Stimulated activated CD8-positive, alpha-beta memory T cell treated with anti-CD3 and anti-CD28 coated beads, Interleukin-12 subunit alpha, Interleukin-12 subunit beta, amount 100 ng/mL, for 24 hours (primary cell): ENCODE results near the gene CACNA1D.
A peak's percentile ranks its signal among the peaks of the same experiment; 100 is the strongest.

Experiments used
- DNase-seq: peaks from one replicate; pipeline ENCODE4 v3.0.0-alpha.2; 2020; ENCODE audit errors: extremely low read depth

The CACNA1D gene

DNA sequence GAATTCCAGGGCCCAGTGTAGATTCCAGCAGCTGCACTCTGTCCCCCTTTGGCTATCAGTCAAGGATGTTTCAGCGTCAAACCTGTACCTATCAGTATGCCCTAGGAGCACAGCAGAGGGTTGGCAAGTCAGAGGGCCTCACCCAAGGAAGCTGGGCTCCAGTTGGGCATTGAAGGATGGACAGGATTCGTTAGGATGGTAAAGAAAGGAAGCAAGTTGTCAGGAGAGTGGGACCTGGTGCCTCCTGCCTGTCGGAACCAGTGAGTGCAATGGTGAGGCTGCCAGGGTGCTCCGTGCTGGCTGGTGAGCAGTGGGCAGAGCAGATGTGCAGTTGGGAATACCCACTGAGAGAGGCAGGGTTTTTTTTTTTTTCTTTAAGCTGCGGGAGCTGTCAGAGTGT is 194.6 kb downstream of the CACNA1D start:
- DNase-seq, result no peak

DNA sequence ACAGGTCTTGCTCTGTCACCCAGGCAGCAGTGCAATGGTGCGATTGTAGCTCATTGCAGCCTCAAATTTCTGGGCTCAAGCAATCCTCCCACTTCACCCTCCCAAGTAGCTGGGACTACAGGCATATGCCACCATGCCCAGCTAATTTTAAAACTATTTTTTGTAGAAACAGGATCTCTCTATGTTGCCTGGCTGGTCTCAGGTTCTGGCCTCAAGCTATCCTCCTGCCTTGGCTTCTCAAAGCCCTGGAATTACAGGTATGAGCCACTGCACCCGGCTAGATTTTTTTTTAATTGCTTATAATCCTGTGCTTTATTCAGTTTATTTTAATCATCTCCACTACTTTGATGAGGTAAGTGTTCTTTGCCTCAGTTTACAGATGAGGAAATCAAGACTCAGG is 195.3 kb downstream of the CACNA1D start:
- DNase-seq, result no peak

DNA sequence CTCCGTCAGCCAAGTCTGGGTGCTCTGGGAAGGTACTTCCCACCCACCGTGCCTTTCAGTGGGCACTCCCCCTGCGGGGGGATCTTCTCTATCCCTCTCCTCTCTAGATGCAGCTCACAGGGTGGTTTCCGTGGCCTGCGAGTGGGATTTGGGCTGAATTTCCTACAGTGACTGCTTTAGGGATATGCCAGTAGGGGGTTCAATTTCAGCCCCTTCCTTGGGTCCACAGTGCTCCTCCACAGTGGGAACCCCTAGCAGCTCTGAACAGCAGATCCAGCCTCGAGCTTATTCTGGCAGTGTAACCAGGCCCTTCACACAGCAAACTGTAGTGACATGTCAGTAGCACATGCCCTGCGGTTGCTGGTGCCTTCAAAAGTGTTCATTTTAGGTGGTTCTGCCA is 196.1 kb downstream of the CACNA1D start:
- DNase-seq, result no peak

DNA sequence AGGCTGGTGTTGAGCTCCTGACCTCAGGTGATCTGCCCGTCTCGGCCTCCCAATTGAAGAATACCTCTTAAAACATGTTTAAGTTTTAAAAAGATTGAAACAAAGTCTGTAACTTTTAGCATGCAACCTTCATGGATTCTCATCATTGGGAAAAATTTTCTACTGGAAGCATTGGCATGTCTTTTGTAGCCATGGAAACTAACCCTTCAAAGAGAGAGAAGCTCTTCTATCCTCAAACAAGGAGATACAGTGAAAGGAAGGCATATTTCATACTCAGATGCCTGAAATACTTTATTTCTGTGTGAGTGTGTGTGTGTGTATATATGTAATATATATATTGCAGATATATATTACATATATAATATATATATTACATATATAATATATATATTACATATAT is 196.9 kb downstream of the CACNA1D start:
- DNase-seq, result no peak

DNA sequence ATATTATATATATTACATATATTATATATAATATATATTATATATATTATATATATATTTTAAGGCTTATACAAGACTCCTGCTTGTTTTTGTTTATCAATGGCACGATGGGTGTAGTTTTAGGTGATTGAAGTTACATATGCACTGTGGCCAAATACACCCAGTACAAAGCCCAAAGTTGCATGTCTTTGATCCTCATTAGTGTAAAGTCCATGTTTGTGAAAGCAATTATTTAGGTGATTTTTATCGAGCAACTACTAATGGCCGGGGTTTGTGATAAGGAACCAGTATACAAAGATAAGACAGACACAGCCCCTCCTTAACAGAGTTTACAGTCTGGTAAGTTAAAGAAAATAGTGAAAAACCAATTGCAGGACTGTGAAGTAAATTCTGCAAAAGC is 197.5 kb downstream of the CACNA1D start:
- no peak for DNase-seq

DNA sequence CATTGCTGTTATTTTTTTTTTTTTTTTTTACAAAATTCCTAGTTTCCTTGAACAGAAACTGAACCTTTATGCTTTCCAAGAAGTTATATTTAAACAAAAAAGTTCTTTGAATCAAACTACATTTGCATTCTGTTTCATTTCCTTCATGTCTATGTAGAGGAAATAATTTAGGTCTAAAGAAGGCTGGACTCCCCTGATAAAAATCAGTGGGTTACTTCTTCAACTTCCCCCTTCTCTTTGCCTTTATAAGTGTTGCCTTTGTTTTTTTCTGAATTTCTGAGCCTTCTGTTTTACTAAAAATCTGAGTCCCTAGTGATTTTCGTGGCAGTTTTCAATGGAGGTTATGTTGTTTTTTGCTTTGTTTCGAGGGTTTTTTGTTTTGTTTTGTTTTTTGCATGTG is 199.0 kb downstream of the CACNA1D start:
- no peak for DNase-seq

DNA sequence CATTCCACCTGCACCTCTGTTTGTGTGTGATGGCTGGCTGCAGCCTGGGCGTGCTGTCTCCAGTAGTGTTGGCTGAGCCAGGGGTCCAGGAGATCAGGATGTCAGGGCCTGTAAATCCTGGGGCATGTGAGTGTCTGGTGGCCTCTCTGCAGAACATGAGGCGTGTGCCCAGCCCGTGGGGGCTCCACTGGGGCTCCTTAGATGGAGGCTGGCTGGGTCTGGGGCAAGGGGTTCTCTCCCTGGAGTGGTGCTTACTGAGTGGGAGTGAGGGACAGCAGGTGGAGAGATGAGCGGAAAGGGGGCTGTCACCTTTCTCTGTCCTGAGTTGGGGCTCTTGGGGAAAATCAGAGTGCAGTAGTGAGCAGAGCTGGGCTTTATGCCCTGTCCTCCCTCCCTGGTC is 199.6 kb downstream of the CACNA1D start:
- no peak for DNase-seq

DNA sequence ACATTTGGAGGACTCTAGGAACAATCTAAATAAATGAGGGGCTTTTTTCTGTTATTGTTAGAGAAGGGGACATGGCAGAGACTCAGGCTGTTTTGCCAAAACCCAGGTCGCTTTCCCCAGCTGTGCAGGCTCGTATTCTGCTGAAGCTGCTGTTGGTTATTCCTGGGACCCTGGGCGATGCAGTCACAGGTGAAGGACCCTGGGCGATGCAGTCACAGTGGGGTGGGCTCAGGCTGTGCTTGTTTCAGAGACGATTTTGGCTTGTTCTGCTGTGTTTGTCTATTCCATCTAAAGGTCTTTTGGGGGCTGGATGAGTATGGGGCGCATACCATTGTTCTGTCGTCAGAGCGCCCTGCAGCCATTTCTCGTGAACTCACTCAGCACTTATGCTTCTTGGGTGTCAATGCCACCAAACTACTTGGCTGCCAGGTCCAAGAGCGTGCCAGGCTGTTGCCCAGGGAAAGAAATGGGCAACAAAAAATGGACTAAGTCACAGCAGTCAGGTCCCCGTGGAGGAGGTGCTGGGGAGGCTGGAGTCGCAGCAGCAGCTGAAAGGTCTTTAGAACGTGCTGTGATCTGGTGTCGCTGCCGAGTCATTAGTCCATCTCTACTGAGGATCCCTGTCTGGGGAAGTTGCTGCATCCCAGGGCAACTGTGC is 200.4 kb downstream of the CACNA1D start:
- no peak for DNase-seq

DNA sequence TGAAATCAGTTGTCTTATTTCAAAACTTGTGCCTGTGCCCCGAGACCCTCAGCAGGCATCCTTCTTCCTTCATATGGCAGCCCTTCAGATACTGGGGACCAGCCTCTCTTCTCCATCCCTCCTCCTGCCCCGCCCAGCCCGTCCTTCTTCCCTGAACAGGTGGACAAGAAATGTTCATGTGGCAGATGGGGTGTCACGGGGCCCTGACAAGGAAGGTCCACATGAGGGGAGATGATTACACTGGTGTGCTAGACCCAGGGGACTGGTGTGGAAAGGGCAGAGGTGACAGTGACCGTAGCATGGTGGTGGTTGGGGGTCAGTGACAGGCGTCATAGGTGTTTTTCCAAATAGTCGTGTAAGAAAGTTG is 200.9 kb downstream of the CACNA1D start:
- no peak for DNase-seq

DNA sequence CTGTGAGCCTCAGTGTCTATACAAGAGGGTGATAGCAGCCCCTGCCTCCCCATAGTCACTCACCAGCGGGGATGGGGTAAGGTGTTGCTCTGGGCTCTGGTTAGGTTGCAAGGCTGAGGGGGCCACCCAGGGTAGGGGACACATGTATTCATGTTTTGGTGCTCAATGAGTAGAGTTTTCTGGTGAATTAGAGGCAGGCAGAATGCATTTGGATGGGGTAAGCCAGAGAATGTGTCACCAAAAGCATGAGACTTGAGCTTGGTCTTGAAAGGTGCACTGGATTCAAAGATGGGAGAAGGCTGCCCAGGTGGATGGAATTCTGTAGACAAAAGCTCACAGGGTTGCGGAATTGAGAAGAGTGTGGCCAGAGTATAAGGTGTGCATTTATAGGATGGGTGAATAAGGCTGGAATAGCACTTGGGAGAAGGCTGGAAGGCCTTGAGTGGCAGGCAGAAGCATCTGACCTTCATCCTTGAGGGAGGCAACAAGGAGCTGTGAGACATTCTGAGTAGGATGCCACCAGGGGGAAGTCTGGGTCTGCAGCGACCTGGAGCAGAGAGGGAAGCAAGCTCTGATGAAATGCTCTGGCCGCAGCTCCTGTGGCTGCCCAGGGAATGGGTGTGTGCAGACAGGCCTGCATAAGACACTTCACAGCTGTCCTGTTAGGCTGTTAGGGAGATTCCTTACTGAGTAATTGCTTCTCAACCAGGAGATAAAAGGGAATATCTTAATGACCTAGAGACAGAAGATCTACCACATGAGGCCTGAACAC is 202.2 kb downstream of the CACNA1D start:
- no peak for DNase-seq

DNA sequence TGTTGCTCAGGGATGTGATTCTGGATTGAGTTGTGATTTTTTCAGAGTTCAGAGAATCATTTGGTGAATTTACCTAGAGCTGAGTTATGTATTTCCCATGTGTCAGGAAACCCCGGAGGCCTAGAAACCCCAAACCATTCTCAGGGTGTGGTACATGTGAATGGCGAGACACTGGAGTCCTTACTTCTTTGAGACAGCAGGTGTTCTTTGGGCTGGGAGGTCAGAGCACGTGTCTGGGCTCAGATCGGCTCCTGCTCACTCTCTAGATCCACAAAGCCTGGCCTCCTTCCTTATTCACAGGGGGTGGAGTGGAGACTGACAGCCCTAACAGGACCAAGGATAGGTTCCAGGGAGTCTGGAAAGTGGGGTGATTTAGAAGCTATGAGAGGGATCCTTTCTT is 206.0 kb downstream of the CACNA1D start:
- no peak for DNase-seq

DNA sequence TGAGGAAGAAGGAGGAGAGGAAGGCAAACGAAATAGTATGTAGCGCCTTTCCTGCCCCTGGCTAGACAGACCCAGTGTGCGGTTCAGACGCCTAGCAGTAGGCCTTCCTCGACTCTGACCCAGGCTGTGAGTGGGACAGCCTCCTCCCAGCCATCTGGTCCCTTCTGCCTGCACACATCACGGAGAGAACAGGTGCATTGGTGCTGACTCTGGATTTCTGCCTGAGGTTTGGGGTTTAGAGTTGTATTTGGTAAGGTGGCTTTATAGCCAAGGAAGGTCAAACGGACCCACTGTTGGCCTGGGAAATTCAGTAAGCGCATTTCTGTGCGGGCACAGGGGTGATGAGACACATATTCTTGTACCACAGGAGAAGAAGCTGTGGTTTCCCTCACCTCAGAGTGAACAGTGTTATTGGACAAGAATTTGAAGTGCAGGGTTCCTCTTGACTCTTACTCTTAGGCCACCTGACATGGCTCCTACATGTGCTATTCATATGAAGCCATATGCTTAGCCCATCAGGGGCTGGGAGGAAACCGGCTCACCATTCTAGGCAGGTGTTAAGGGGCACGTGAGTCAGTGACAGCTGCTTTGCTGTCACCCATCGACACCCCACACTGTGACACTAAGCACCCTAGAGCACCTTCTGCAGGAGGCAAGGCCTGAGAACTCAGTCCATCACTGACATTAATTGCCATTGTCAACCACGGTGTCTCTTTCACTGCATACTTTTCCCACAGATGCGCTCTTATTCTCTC is 208.5 kb downstream of the CACNA1D start:
- no peak for DNase-seq

DNA sequence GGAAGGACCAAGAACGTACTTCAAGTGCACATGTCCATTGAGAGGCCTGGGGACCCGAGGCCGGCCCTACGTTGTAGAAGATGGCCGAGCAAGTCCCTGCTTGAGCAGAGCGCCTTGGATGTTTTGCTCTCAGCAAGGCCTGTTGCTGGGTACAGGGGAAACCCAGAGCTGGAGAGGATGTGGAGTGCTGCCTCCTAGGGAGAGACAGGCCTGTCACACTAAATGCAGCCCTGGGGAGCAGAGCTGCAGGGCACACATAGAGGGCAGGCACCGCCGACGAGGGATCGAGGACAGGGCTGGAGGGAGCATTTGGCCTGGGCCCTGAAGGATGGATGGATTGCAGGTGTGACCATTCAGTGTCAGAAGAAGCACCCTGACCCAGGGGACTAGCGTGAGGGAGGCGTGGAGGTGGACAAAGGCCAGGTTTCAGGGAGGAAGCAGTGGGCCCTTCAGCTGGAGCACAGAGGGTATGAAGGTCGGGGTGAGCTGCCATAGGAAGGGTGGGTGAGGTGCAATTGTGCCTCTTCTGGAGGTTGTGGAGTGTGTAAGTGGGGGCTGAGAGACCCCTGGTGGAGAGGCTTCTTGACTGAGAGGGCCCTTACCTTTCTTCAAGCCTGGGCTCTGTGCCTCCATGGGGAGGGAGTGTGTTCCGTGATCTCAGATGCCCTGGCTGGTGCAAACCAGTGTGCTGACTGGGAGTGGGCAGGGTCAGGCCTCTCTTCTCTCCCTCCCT is 209.4 kb downstream of the CACNA1D start:
- no peak for DNase-seq

DNA sequence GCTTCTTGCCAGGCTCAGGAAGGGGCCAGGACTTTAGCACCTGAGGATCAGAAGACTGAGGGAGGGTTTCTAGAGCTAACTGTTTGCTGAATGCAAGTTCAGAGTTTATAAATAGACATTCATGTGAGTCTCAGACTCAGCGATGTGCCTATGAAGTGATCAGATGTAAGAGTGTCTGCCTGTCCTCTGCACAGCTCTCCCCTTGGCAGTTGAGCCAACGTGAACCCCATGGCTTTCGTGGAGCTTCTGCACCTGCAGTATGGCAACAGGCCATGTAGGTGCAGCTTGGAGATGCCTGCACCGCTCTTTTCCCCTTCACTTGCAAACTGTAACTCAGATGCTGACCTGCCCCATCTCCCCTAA is 209.9 kb downstream of the CACNA1D start:
- DNase-seq, result no peak

DNA sequence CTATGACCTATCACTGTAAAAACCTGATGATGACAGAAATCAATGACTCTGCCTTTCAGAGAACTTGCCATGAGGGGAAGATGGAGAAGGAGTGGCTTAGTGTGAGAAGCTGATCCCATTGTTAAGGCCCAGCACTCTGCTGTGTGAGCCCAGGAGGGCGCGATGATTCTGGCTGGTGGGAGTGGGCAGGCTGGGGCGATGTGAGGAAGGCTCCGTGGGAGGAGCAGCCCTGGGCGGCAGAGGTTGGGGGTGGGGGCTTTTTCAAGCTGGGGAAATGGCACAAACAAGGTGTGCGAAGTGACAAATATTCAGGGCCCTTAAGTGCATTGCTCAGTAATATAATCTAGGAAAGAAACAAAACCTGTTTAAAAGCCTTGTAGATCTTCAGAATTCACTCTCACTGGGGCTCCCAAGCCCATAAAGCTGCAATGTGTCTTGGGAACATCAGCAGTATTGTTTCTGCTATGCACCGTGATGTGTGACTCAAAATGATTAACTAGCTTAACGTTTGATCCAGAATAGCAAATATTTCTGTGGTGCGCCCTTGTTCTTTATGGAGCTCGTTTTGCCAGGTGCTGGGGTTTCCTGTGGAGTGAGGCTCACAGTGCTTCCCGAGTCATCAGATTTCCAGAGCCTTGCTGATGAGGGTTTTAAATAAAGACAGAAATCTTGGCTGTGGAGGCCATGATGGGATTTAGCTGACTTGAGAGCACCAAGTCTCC is 210.8 kb downstream of the CACNA1D start:
- no peak for DNase-seq

DNA sequence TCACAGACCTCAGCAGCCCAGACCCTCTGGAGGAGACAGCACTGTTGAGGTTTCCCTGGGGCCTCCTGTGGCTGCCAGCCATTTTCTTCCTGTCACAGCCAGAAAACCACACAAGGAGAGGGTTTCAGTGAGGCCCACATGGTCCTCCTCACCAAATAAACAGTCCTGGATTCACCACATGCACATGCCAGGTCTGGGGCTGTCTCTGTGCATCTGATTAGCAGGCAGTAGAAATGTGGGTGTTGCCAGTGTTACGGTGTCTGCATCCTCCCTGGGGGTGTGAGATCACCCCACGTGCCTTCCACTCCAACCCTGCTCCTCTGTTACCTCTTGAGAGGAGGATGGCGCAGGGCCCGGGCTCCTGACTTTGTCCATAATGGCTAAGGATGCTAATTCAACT is 211.4 kb downstream of the CACNA1D start:
- DNase-seq, result no peak

DNA sequence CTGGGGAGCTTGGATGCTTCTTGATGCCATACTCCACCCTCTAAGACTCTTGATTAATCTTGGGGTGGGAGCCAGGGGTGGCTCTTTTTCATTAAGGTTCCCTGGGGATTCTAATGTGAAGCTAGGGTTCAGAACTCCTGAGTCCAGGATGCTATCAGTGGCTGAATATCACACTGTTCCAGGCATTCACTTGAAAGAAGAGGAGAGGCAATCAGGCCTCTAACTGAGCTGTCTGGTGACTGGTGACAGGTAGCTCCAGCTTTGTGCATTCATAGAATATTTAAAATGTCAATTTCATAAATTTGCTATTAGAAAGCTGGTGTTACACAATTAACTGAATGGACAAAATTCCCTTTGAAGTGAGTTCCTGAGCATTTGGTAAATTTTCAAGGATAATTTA is 212.8 kb downstream of the CACNA1D start:
- no peak for DNase-seq

DNA sequence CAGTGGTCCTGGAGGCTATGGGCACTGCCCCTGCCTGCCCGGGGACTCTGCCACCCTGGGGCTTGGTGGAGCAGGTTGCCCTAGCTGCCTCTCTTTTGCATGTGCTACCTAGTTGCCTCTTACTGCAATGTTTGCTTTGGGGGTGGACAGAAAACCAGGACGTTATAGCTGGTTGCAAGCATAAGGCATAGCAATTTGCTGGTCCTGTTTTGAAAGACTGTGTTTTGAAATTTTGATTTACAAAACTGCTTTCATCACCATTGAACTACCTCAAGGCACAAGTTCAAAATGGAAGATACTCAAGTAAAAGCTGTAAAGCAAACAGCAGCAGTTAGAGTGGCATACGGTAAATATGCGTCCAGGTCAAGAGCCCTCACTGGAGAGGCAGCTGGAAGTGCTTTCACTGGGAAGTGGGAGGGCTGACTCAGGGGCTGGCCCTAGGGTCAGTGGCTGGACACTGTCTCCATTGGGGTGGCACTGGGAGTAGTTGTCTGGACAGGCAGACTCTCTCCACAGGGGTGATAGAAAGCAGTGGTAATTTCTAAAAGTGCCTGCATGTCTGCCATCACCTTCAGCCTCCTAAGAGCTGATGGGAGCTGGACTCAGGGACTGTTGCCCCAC is 213.7 kb downstream of the CACNA1D start:
- DNase-seq, result no peak

DNA sequence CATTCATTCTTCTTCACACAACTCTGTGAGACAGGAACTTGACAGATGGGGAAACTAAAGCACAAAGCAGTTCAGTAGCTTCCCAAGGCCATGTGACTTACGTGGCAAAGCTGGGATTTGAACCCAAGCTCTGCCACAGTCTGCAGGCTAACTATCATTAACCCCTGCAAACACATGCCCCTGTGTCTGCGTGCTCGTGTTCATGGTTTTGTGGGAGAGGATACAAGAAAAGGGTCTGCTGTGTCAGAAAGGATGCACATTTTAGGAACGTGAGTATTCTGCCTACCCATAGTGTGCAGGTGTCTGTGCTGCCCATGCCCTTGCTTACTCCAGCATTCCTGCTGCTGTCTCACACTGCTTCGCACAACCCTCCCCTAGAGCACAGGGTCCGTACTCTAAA is 214.8 kb downstream of the CACNA1D start:
- DNase-seq, result no peak

DNA sequence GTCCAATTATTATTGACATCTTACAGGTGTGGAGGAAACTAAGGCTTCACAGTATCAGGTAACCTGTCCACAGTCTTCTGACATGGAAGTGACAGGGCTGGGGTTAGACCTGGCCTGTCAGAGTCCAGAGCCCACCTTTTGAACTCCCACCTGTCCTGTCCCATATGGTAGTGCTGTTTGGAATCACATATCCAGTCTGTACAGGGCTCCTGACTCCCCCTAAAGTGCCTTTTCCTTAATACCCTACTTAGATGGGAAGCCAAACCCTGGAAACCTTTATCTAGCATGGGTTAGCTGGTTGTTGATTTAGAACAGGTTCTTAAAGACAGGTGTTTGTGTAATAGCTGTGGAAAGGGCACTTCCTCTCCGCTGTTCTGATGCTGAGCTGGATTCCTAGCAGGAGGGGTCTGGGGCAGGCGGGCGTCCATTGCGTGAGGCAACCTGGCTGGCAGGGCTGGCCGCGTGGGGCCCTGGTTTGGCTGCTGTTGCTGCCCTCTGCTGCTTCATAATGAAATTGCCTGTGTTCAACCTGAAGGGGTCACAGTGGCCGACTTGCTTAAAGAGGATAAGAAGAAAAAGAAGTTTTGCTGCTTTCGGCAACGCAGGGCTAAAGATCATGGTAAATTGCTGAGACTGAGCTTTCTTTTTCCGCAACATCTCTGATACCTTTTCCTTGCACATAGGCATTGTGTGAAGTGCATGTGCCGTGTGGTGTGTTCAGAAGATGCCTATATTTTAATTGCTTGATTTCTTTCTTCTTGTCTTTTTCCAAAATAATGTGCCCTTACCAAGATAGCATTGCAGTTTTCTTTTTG is 215.7 kb downstream of the CACNA1D start:
- peak; percentile 10 for DNase-seq
